IMR-90 (cell line): ENCODE results near the gene HDAC7.

Experiments
- BHLHE40 ChIP-seq: fragments of 150-350 bp; IDR thresholded peaks from 2 replicates; pipeline ENCODE4 v1.6.1; 2016; ENCODE audit warnings: mild to moderate bottlenecking, low read depth, low read length
- CTCF ChIP-seq: conservative IDR thresholded peaks from 2 replicates; pipeline ENCODE4 v1.5.1; 2012; ENCODE audit warnings: mild to moderate bottlenecking, low read depth, low read length, improper control_type of control experiment
- RFX5 ChIP-seq: IDR thresholded peaks from 2 replicates; pipeline ENCODE4 v1.8.0; 2012; ENCODE audit warnings: low read depth, mild to moderate bottlenecking, low read length, moderate library complexity
- USF2 ChIP-seq: fragments of 150-350 bp; IDR thresholded peaks from 2 replicates; pipeline ENCODE4 v1.6.1; 2017; ENCODE audit warnings: mild to moderate bottlenecking, antibody characterized with exemption, low read length, low read depth

GRCh38 chr12:47791874-47792273 lies 27.8 kb downstream of the HDAC7 start:
- TF ChIP-seq BHLHE40 (no peak), CTCF (no peak), RFX5 (no peak), USF2 (no peak)
